ENCODE data around the gene DHFR. TPM values are rescaled to one million over a fixed set of nuclear protein-coding genes. Genes with fewer than 3 reads are reported as not detected.

Gene DHFR
- polyA plus RNA-seq, 1 experiment: 22.5 TPM

- no peak for TF ChIP-seq CTCF (IDR thresholded peaks at IDR 0.05; ENCODE audit: low read depth, low read length)
- no peak overlapping the region for H3K4me3 ChIP-seq (ENCODE audit: low read depth, low read length)
- ChIA-PET POLR2A (no interaction called here), CTCF (no interaction called here)
- H3K27me3 ChIP-seq (ENCODE audit: control insufficient read depth, insufficient read depth, low read length): no peaks in the 10 kb centered on the region
- no peaks in the 10 kb centered on the region for H3K9me3 ChIP-seq (ENCODE audit: control insufficient read depth, insufficient read depth, low read length)
- no peak overlapping the region for H3K27ac ChIP-seq (ENCODE audit: low read depth, low read length)
- DNase-seq (ENCODE audit: low read depth, low spot score): peak; percentile 7
Measured at GRCh38 chr5:80620211-80620610, 34.6 kb downstream of the DHFR start.

GRCh38 chr5:80619086-80619485, 35.7 kb downstream of the DHFR start:
- no peak overlapping the region for H3K4me3 ChIP-seq (ENCODE audit: low read depth, low read length)
- CTCF ChIA-PET: no interaction called here
- H3K27ac ChIP-seq (ENCODE audit: low read depth, low read length): no peak overlapping the region
- H3K9me3 ChIP-seq (ENCODE audit: control insufficient read depth, insufficient read depth, low read length): no peaks in the 10 kb centered on the region
- H3K27me3 ChIP-seq (ENCODE audit: control insufficient read depth, insufficient read depth, low read length): no peaks in the 10 kb centered on the region
- no peak for TF ChIP-seq CTCF (IDR thresholded peaks at IDR 0.05; ENCODE audit: low read depth, low read length)
- DNase-seq (ENCODE audit: low read depth, low spot score): no peak
- POLR2A ChIA-PET: no interaction called here

GRCh38 chr5:80618438-80618837, 36.3 kb downstream of the DHFR start:
- Histone ChIP-seq H3K27ac (ENCODE audit: low read depth, low read length) (no peak overlapping the region), H3K9me3 (ENCODE audit: control insufficient read depth, insufficient read depth, low read length) (no peaks in the 10 kb centered on the region), H3K27me3 (ENCODE audit: control insufficient read depth, insufficient read depth, low read length) (no peaks in the 10 kb centered on the region), H3K4me3 (ENCODE audit: low read depth, low read length) (no peak overlapping the region)
- ChIA-PET CTCF (no interaction called here), POLR2A (no interaction called here)
- no peak for TF ChIP-seq CTCF (IDR thresholded peaks at IDR 0.05; ENCODE audit: low read depth, low read length)
- DNase-seq (ENCODE audit: low read depth, low spot score): no peak

GRCh38 chr5:80615266-80615914, 39.4 kb downstream of the DHFR start:
- no peak overlapping the region for H3K27ac ChIP-seq (ENCODE audit: low read depth, low read length)
- POLR2A ChIA-PET: no interaction called here
- CTCF ChIA-PET: interaction anchor here (0.6 kb wide), 1 partner anchor 1594 kb away, joined by 4 read pairs; no protein-coding TSS in a partner anchor
- no peaks in the 10 kb centered on the region for H3K27me3 ChIP-seq (ENCODE audit: control insufficient read depth, insufficient read depth, low read length)
- no peak for DNase-seq (ENCODE audit: low read depth, low spot score)
- no peak overlapping the region for H3K4me3 ChIP-seq (ENCODE audit: low read depth, low read length)
- no peaks in the 10 kb centered on the region for H3K9me3 ChIP-seq (ENCODE audit: control insufficient read depth, insufficient read depth, low read length)
- TF ChIP-seq CTCF (IDR thresholded peaks at IDR 0.05; ENCODE audit: low read depth, low read length): no peak

- Histone ChIP-seq H3K27me3 (ENCODE audit: control insufficient read depth, insufficient read depth, low read length) (no peaks in the 10 kb centered on the region), H3K9me3 (ENCODE audit: control insufficient read depth, insufficient read depth, low read length) (no peaks in the 10 kb centered on the region), H3K27ac (ENCODE audit: low read depth, low read length) (no peak overlapping the region), H3K4me3 (ENCODE audit: low read depth, low read length) (no peak overlapping the region)
- ChIA-PET POLR2A (no interaction called here), CTCF (no interaction called here)
- no peak for DNase-seq (ENCODE audit: low read depth, low spot score)
- TF ChIP-seq CTCF (IDR thresholded peaks at IDR 0.05; ENCODE audit: low read depth, low read length): no peak
Measured at GRCh38 chr5:80609692-80610091, 45.1 kb downstream of the DHFR start.
